OCI-LY7 (cell line): ENCODE data around the gene GPRIN3. TPM values are rescaled to one million over a fixed set of nuclear protein-coding genes. Genes with fewer than 3 reads are reported as not detected.

Experiments used
- Bru-seq: library from RNA; stranded (reverse); fragments of 400-500 nt; gene quantifications from one replicate; lab custom pipeline; 2021; lab: Mats Ljungman, UMichigan
- BruChase-seq, 2 experiments: library from RNA; stranded (reverse); fragments of 400-500 nt; gene quantifications; one replicate each; lab custom pipeline; 2021; lab: Mats Ljungman, UMichigan
- BruUV-seq: library from RNA; stranded (reverse); fragments of 400-500 nt; replicated peaks from 2 replicates; lab custom pipeline; 2021; lab: Mats Ljungman, UMichigan
- CTCF ChIA-PET: fragments of 300-600 bp; sonication (Branson Sonifier 250); formaldehyde crosslinking; loops from one replicate; lab custom pipeline; 2022; ENCODE audit warnings: antibody characterized with exemption; ENCODE audit not compliant: unreplicated experiment; lab: Charles Lee
- POLR2A ChIA-PET: fragments of 300-600 bp; sonication (Branson Sonifier 250); formaldehyde crosslinking; loops from one replicate; lab custom pipeline; 2022; ENCODE audit warnings: antibody characterized with exemption; lab: Charles Lee
- DNase-seq: peaks from one replicate; pipeline ENCODE4 v3.0.0-alpha.2; 2015; ENCODE audit warnings: low spot score
- H2AFZ ChIP-seq: fragments of 200-600 bp; sonication (generic), shearing (Covaris generic); 2 replicates; pipeline ENCODE4 v1.6.1; 2014; ENCODE audit warnings: mild to moderate bottlenecking, antibody characterized with exemption, low read length, moderate library complexity
- H3K27ac ChIP-seq: fragments of 200-600 bp; sonication (generic); 2 replicates; pipeline ENCODE4 v1.5.1; 2014; ENCODE audit warnings: mixed run types, low read depth, mild to moderate bottlenecking, moderate library complexity, low read length, inconsistent platforms; ENCODE audit not compliant: poor library complexity, severe bottlenecking
- H3K36me3 ChIP-seq: fragments of 200-600 bp; sonication (generic); 2 replicates; pipeline ENCODE4 v1.6.1; 2014; ENCODE audit warnings: mild to moderate bottlenecking, antibody characterized with exemption, low read length, moderate library complexity, mixed read lengths; ENCODE audit not compliant: insufficient read depth
- H3K4me1 ChIP-seq: fragments of 200-600 bp; sonication (generic); 2 replicates; pipeline ENCODE4 v1.5.1; 2014; ENCODE audit warnings: mild to moderate bottlenecking, low read length; ENCODE audit not compliant: insufficient read depth, poor library complexity, severe bottlenecking
- H3K4me2 ChIP-seq: fragments of 200-600 bp; sonication (generic); 2 replicates; pipeline ENCODE4 v1.6.1; 2014; ENCODE audit warnings: mild to moderate bottlenecking, low read length
- H3K4me3 ChIP-seq: fragments of 200-600 bp; sonication (generic); 2 replicates; pipeline ENCODE4 v1.5.1; 2014; ENCODE audit warnings: mild to moderate bottlenecking, low read depth, low read length; ENCODE audit not compliant: poor library complexity, severe bottlenecking
- H3K79me2 ChIP-seq: fragments of 200-600 bp; sonication (generic); 2 replicates; pipeline ENCODE4 v1.6.1; 2016; ENCODE audit warnings: low read depth, mild to moderate bottlenecking, low read length, moderate library complexity, mixed read lengths; ENCODE audit not compliant: insufficient read depth
- H3K9me2 ChIP-seq: fragments of 200-600 bp; sonication (generic); 2 replicates; pipeline ENCODE4 v1.6.1; 2016; ENCODE audit warnings: mild to moderate bottlenecking, low read length, mixed read lengths; ENCODE audit not compliant: insufficient read depth
- H3K9me3 ChIP-seq: fragments of 200-600 bp; sonication (generic); 2 replicates; pipeline ENCODE4 v1.6.1; 2014; ENCODE audit warnings: mild to moderate bottlenecking, mixed run types, low read length, mixed read lengths
- H4K20me1 ChIP-seq: fragments of 200-600 bp; sonication (generic); 2 replicates; pipeline ENCODE4 v1.6.1; 2014; ENCODE audit warnings: mild to moderate bottlenecking, antibody characterized with exemption, low read length, moderate library complexity, mixed read lengths; ENCODE audit not compliant: insufficient read depth
- CTCF ChIP-seq: fragments of 200-600 bp; sonication (generic); conservative IDR thresholded peaks from 2 replicates; pipeline ENCODE4 v1.5.1; 2014; ENCODE audit warnings: mild to moderate bottlenecking, antibody characterized with exemption, low read length, moderate library complexity, mixed read lengths
- EZH2phosphoT487 ChIP-seq: fragments of 200-600 bp; sonication (generic); IDR thresholded peaks from 2 replicates; pipeline ENCODE4 v1.6.1; 2018; ENCODE audit warnings: low read depth, borderline replicate concordance, mild to moderate bottlenecking, mixed run types, antibody characterized with exemption, low read length, moderate library complexity, mixed read lengths
- intact Hi-C: fragments of 100-400 bp; cut with micrococcal nuclease; formaldehyde crosslinking; loops from one replicate; pipeline ENCODE4 v1.10.0; 2022; ENCODE audit not compliant: unreplicated experiment
- long read RNA-seq: library from polyadenylated mRNA; stranded (forward); transcript quantifications from one replicate; pipeline ENCODE4 v2.0.0, GENCODE V29; 2022
- total RNA-seq, 2 experiments: library from RNA; depleted of rRNA in 1 of 2; stranded (reverse); fragments of >200 nt in 1 of 2; shearing (Covaris generic) in 1 of 2; gene quantifications; 2 replicates each; pipeline ENCODE4 v1.2.3, GENCODE V29; 2014 to 2022

The GPRIN3 gene
- 3.6 and 4.6 TPM in 2 replicates for total RNA-seq (2014; rRNA removed; shearing (Covaris generic))
- total RNA-seq (2022): 9.3 and 9.9 TPM in 2 replicates
- Bru-seq, nascent RNA: percentile 65 among the genes with signal in this experiment
- percentile 62 among the genes with signal in this experiment for BruChase-seq, experiment 1, labeled RNA remaining after a 6-hour chase
- BruChase-seq, experiment 2, labeled RNA remaining after a 2-hour chase: percentile 70 among the genes with signal in this experiment
- long read RNA-seq, full-length matches to known transcripts: 3 of 7 reads
- long read RNA-seq, partial matches to known transcripts: 0 of 7 reads
- long read RNA-seq, other reads (novel, unspliced or antisense): 4 of 7 reads

GRCh38 chr4:89307446-89308160 is at the start of gene GPRIN3:
TSS of gene GPRIN3 (minus strand) at chr4:89307800. CDS start at chr4:89250110, 57,690 bp downstream.
- intact Hi-C loops: loop anchor here (5.0 kb wide), 1 partner anchor 80 kb away; no protein-coding TSS in a partner anchor
- ChIA-PET CTCF (interaction anchor here (1.1 kb wide), 1 partner anchor 9 kb away, joined by 4 read pairs; no protein-coding TSS in a partner anchor), POLR2A (interaction anchor here (0.6 to 2.0 kb wide), 9 partner anchors 8 to 128 kb away, joined by 3 to 12 read pairs (median 4); no protein-coding TSS in a partner anchor)
- peak; percentile 67 for DNase-seq
- peak within 1 kb of the TSS; percentile 26 for H3K27ac ChIP-seq
- peaks cover 38% of the 10 kb centered on the region; the same call in 1 of the 2 replicates for H3K79me2 ChIP-seq
- H3K36me3 ChIP-seq: no peaks in the 10 kb centered on the region
- peak within 1 kb of the TSS; percentile 56 for H2AFZ ChIP-seq
- TF ChIP-seq EZH2phosphoT487: no peak
- no peak for TF ChIP-seq CTCF
- peak within 1 kb of the TSS; percentile 82 for H3K4me3 ChIP-seq
- H3K4me2 ChIP-seq: peak within 1 kb of the TSS; percentile 80
- no peaks in the 10 kb centered on the region for H3K9me3 ChIP-seq
- no peaks in the 10 kb centered on the region for H3K9me2 ChIP-seq
- no TSS peak for BruUV-seq
- H3K4me1 ChIP-seq: peaks cover 48% of the 10 kb centered on the region
- H4K20me1 ChIP-seq: no peaks in the 10 kb centered on the region

DNA sequence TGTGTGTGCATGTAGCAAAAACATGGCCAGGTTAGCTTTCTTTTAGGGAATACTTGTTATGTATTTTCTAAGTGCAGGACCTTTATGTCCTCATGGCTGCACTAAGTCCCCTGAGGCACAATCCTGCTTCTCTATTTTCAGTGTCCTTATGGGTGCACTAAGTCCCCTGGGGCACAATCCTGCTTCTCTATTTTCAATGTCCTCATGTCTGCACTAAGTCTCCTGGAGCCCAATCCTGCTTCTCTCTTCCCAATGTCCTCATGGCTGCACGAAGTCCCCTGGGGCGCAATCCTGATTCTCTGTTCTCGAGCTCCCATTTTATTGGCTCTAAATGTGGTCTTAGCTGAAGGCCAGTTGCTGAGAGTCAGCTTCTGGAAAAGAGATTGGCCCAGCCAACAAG is 49.7 kb upstream of the GPRIN3 start:
- no peak for DNase-seq
- Histone ChIP-seq H2AFZ (no peak overlapping the region), H3K79me2 (no peaks in the 10 kb centered on the region), H3K9me3 (no peaks in the 10 kb centered on the region), H3K36me3 (no peaks in the 10 kb centered on the region), H3K4me3 (no peak overlapping the region), H3K27ac (no peak overlapping the region), H4K20me1 (no peaks in the 10 kb centered on the region), H3K4me2 (no peak overlapping the region), H3K4me1 (no peaks in the 10 kb centered on the region), H3K9me2 (no peaks in the 10 kb centered on the region)
- ChIA-PET POLR2A (interaction anchor here (0.8 to 1.8 kb wide), 2 partner anchors 20 to 24 kb away, joined by 3 to 4 read pairs; no protein-coding TSS in a partner anchor), CTCF (no interaction called here)
- intact Hi-C loops: no loop called here
- no TSS peak for BruUV-seq
- TF ChIP-seq CTCF (no peak), EZH2phosphoT487 (no peak)
